HUES48 (cell line): ENCODE results near the gene ZNF521.
A peak's percentile ranks its signal among the peaks of the same experiment; 100 is the strongest.

ENCODE experiments used
- H3K27ac ChIP-seq: one replicate; pipeline ENCODE4 v1.7.0; 2013; ENCODE audit warnings: low read depth, low read length, inconsistent platforms
- H3K27me3 ChIP-seq: 2 replicates; pipeline ENCODE4 v1.6.1; 2013; ENCODE audit warnings: mild to moderate bottlenecking, low read length; ENCODE audit not compliant: control insufficient read depth, insufficient read depth
- H3K36me3 ChIP-seq: 2 replicates; pipeline ENCODE4 v1.6.1; 2013; ENCODE audit warnings: low read length; ENCODE audit not compliant: control insufficient read depth, insufficient read depth
- H3K4me1 ChIP-seq: 2 replicates; pipeline ENCODE4 v1.6.1; 2013; ENCODE audit warnings: mild to moderate bottlenecking, low read length; ENCODE audit not compliant: control insufficient read depth, insufficient read depth
- H3K4me3 ChIP-seq: 2 replicates; pipeline ENCODE4 v1.5.1; 2013; ENCODE audit warnings: mild to moderate bottlenecking, low read depth, low read length
- H3K9ac ChIP-seq: 2 replicates; pipeline ENCODE4 v1.6.1; 2013; ENCODE audit warnings: mild to moderate bottlenecking, low read depth, low read length, moderate library complexity
- H3K9me3 ChIP-seq: 2 replicates; pipeline ENCODE4 v1.6.1; 2013; ENCODE audit warnings: low read length; ENCODE audit not compliant: control insufficient read depth, insufficient read depth

ZNF521 gene

DNA sequence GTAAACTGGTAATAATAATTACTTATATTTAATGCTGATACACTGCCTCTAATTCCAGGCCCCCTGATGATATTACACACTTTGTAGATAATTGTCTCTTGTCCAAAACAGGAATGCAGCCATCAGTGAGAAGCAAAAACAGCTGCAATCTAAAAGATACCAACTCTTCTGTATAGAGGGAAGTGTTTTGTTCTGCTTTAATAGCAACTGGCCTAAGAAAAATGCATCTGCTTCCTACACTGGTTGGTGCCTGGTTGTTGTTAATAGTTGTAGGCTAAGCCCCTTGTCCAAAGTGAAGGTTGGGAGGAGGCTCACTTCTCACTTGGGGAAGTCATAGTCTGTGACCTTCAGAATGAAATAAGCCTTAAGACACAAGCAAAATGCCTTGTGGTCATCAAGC is 332.0 kb downstream of the ZNF521 start:
- no peak overlapping the region for H3K27ac ChIP-seq

DNA sequence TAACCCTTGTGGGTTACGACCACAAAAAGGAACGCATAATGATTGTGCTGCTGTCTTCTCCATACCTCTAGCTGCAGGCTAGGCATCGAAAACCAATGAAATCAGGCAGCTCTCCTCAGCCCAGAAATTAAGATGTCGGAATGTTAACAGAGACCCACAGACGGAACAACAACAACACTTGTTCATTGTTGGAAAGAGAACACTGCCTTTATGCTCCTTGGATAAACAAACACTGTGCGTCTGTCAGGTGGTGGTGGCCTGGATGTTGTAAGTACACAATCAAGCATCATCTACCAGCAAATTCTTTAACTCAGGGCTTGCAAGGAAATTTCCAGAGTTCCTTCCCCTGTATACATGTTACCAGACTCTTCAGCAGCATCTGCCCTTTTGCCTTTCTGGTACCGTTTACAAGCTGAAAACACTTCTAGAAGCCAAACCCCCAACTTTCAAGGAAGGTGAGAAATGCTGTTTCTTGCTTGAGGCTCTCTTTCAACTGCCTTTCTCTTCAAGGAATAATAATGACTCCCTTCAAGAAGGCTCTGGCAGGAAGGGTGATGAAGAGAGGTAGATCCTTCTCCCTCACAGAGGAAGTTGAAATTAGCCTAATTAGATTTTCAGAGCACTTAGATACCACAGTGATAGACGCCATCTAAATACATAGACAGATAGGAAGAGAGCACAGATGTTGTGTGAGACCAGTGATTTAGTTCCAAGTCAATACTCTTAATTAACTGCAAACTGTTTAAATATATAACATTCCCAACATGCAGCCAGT is 332.7 kb downstream of the ZNF521 start:
- H3K4me1 ChIP-seq: no peaks in the 10 kb centered on the region
- no peaks in the 10 kb centered on the region for H3K27me3 ChIP-seq
- no peaks in the 10 kb centered on the region for H3K36me3 ChIP-seq
- H3K9ac ChIP-seq: no peak overlapping the region
- H3K4me3 ChIP-seq: no peak overlapping the region
- no peaks in the 10 kb centered on the region for H3K9me3 ChIP-seq
- peak overlapping the region; percentile 23 for H3K27ac ChIP-seq

More for the DNA sequence above, 332.0 kb downstream of the ZNF521 start:
- H3K9me3 ChIP-seq: no peaks in the 10 kb centered on the region
- no peak overlapping the region for H3K9ac ChIP-seq
- no peaks in the 10 kb centered on the region for H3K36me3 ChIP-seq
- no peaks in the 10 kb centered on the region for H3K27me3 ChIP-seq
- no peaks in the 10 kb centered on the region for H3K4me1 ChIP-seq
- no peak overlapping the region for H3K4me3 ChIP-seq

DNA sequence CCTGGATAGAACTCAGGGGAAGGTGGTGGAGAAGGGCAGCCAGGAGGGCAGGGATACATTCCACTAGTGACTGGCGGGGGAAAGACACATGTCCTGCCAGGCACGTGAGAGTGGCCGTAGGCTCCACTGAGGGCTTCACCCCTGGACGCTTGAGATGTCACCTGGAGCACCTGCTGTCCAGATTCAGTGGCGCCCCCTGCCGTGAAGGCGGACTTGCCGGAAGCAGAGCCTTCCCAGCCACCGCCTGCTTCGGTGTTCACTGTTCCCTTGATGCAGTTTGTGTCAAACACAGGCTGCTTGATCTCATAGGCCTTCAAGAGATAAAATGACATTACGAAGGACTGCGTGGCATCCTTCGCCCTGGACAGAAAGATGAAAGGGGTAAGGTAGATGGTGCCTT is 335.3 kb downstream of the ZNF521 start:
- H3K4me3 ChIP-seq: no peak overlapping the region
- H3K9me3 ChIP-seq: no peaks in the 10 kb centered on the region
- H3K9ac ChIP-seq: no peak overlapping the region
- H3K27ac ChIP-seq: no peak overlapping the region
- H3K27me3 ChIP-seq: no peaks in the 10 kb centered on the region
- no peaks in the 10 kb centered on the region for H3K36me3 ChIP-seq
- no peaks in the 10 kb centered on the region for H3K4me1 ChIP-seq

DNA sequence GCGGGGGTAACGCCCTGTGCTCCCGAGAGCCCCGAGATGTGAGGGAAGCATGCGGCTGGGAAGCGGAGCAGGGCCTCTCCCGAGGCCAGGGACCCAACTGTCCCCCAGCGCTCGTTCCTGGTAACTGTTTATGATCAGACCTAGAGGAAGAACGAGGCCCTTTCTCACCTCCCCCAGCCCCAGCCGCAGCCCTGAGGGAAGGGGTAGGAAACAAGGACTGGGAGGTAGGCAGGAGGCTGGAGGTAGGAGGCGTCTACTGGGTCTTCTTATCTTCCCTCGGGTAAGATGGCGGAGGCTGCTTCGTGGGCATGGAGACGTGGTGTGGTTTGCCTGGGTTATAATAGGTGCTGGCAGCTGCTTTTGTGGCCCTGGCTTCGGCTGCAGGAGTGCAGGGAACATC is 335.8 kb downstream of the ZNF521 start:
- Histone ChIP-seq H3K27ac (no peak overlapping the region), H3K9me3 (no peaks in the 10 kb centered on the region), H3K9ac (no peak overlapping the region), H3K36me3 (no peaks in the 10 kb centered on the region), H3K27me3 (no peaks in the 10 kb centered on the region), H3K4me1 (no peaks in the 10 kb centered on the region), H3K4me3 (no peak overlapping the region)
